ENCODE measurements around the gene USP11.

- TF ChIP-seq CTCF (conservative IDR thresholded peaks at IDR 0.05; ENCODE audit: low read depth in 2 of 2), result no peak
- no peak for TF ChIP-seq POLR2AphosphoS5 (IDR thresholded peaks at IDR 0.05; ENCODE audit: low read depth)
- TF ChIP-seq EZH2phosphoT487 (IDR thresholded peaks at IDR 0.05; ENCODE audit: unreplicated experiment), result no peak
- no peak for TF ChIP-seq EZH2 (IDR thresholded peaks at IDR 0.05; ENCODE audit: low read depth, unreplicated experiment)
- TF ChIP-seq CREB1 (CRISPR knock-in tag; IDR thresholded peaks at IDR 0.05; ENCODE audit: low read depth), result no peak
- TF ChIP-seq REST (IDR thresholded peaks at IDR 0.05; ENCODE audit: unreplicated experiment), result no peak
- TF ChIP-seq JUNB (IDR thresholded peaks at IDR 0.05; ENCODE audit: unreplicated experiment), result no peak
Measured at GRCh38 chrX:47199286-47199685, 33.5 kb upstream of the USP11 start.
